T-helper 1 cell treated with Interleukin-12 subunit alpha and Interleukin-12 subunit beta and Interleukin-4 antibody, amounts not matched to agents 30 μg/mL and 1 μg/mL, for 36 hours (primary cell): ENCODE measurements around the gene RPN1.

Experiments
- H3K27ac Mint-ChIP-seq: one replicate; pipeline ENCODE4 v1.8.0; 2021; ENCODE audit warnings: mild to moderate bottlenecking, mixed read lengths
- H3K27me3 Mint-ChIP-seq: one replicate; pipeline ENCODE4 v1.8.0; 2021; ENCODE audit warnings: low read depth, mixed read lengths
- H3K36me3 Mint-ChIP-seq: one replicate; pipeline ENCODE4 v1.8.0; 2021; ENCODE audit warnings: low read depth, mixed read lengths
- H3K4me1 Mint-ChIP-seq: one replicate; pipeline ENCODE4 v1.8.0; 2021; ENCODE audit warnings: low read depth, mixed read lengths
- H3K4me3 Mint-ChIP-seq: one replicate; pipeline ENCODE4 v1.8.0; 2021; ENCODE audit warnings: mild to moderate bottlenecking, moderate library complexity, mixed read lengths
- H3K9me3 Mint-ChIP-seq: one replicate; pipeline ENCODE4 v1.8.0; 2021; ENCODE audit warnings: mixed read lengths

RPN1 gene

DNA sequence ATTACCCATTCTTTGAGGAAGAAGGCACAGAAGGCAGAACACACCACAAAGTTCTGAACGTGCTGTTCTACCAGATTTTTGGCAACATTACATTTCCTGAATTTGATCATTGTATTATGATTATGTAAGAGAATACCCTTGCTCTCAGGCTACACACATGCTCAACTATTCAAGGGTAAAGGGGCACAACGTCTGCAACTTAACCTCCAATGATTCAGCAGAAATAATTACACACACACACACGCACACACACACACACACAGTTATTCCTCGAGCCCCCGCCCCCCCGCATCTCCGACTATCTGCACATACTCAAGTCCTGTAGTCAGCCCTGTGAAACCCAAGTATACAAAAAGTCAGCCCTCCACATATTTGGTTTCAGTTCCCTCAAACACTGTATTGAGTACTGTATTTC, 26.8 kb downstream of the RPN1 start:
- Mint-ChIP-seq H3K4me3 (no peak overlapping the region), H3K36me3 (peaks cover 61% of the 10 kb centered on the region), H3K4me1 (peaks cover 21% of the 10 kb centered on the region), H3K27ac (no peak overlapping the region), H3K9me3 (no peaks in the 10 kb centered on the region), H3K27me3 (no peaks in the 10 kb centered on the region)

DNA sequence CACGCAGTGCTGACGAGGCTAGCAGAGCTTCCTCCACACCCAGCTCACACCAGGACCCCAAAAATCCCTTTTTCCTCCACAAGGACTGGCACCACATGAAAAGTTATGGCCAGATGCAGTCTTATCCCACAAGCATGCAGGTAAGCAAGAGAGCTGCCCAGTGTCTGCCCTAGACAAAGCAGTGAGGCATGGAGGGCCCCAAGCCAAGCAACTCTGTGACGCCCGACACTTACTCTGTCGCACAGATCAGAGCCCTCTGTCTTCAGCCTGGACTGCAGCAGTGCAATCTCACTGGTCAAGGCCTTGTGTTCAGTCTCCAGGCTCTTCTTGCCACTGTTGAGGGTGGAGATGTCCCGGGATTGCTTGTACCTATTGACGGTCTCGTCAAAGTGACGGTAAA, 28.7 kb downstream of the RPN1 start:
- no peaks in the 10 kb centered on the region for H3K27me3 Mint-ChIP-seq
- no peaks in the 10 kb centered on the region for H3K9me3 Mint-ChIP-seq
- H3K27ac Mint-ChIP-seq, result no peak overlapping the region
- peaks cover 64% of the 10 kb centered on the region for H3K36me3 Mint-ChIP-seq
- no peak overlapping the region for H3K4me3 Mint-ChIP-seq
- H3K4me1 Mint-ChIP-seq, result peaks cover 27% of the 10 kb centered on the region

DNA sequence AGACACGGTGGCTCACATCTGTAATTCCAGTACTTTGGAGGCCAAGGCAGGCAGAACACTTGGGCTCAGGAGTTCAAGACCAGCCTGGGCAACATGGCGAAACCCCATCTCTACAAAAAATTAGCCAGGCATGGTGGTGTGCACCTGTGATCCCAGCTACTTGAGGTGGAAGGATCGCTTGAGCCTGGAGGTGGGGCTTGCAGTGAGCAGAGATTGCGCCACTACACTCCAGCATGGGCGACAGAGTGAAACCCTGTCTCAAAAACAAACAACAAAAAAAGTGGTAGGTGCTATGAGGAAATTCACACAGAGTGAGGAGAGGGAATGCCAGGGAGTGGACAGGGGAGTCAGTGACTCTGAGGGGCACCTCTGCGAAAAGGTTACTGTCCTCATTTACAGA, 29.4 kb downstream of the RPN1 start:
- Mint-ChIP-seq H3K4me1 (peaks cover 27% of the 10 kb centered on the region), H3K36me3 (peaks cover 58% of the 10 kb centered on the region), H3K27me3 (no peaks in the 10 kb centered on the region), H3K9me3 (no peaks in the 10 kb centered on the region), H3K4me3 (no peak overlapping the region), H3K27ac (no peak overlapping the region)

DNA sequence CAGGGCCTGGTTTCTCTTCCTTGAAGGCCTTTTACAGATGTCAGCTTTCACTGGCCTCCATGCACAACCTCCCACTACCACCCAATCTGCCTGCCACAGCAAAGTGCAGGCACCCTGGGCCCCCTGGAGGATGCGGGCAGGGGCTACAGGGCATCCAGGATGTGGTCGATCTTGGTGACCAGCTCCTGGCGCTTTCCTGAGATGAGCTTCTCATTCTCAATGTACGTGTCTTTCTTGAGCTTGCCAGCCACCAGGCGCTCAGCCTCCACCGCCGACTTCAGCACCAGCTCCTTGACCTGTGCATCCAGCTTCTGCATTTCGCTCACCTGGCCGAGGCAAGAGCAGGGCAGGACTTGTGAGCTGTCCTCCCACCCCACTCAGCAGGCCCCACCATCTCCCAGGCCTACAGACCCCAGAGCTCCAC, 30.3 kb downstream of the RPN1 start:
- Mint-ChIP-seq H3K4me1 (peaks cover 27% of the 10 kb centered on the region), H3K9me3 (no peaks in the 10 kb centered on the region), H3K27ac (peak overlapping the region; percentile 73), H3K36me3 (peaks cover 50% of the 10 kb centered on the region), H3K27me3 (no peaks in the 10 kb centered on the region), H3K4me3 (no peak overlapping the region)

GRCh38 chr3:128619146-128619890, 31.3 kb downstream of the RPN1 start:
- Mint-ChIP-seq H3K27me3 (no peaks in the 10 kb centered on the region), H3K36me3 (peaks cover 41% of the 10 kb centered on the region), H3K27ac (peak overlapping the region; percentile 93), H3K4me3 (peak overlapping the region; percentile 94), H3K9me3 (no peaks in the 10 kb centered on the region), H3K4me1 (peaks cover 27% of the 10 kb centered on the region)

GRCh38 chr3:128618398-128618726, 32.3 kb downstream of the RPN1 start:
- Mint-ChIP-seq H3K36me3 (peaks cover 40% of the 10 kb centered on the region), H3K27me3 (no peaks in the 10 kb centered on the region), H3K4me1 (peaks cover 27% of the 10 kb centered on the region), H3K9me3 (no peaks in the 10 kb centered on the region), H3K27ac (peak overlapping the region; percentile 93), H3K4me3 (peak overlapping the region; percentile 94)

- Mint-ChIP-seq H3K27ac (peak overlapping the region; percentile 93), H3K36me3 (peaks cover 38% of the 10 kb centered on the region), H3K27me3 (no peaks in the 10 kb centered on the region), H3K4me3 (peak overlapping the region; percentile 94), H3K4me1 (peaks cover 27% of the 10 kb centered on the region), H3K9me3 (no peaks in the 10 kb centered on the region)
Observed at GRCh38 chr3:128617557-128618397, 32.8 kb downstream of the RPN1 start.

DNA sequence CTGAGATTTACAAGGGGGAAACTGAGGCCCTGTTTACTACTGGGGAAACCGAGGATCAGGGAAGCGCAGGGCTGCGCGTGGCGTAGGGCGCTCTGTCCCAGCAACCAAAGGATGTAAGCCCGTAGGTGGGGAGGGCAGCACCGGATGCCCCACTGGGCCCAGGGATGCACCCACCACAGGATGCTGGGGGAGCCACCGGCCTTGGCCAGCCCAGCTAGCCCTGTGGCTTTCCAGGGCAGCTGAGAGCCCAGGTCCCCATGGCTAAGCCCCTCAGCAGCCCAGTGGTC, 33.4 kb downstream of the RPN1 start:
- Mint-ChIP-seq H3K4me1 (peaks cover 27% of the 10 kb centered on the region), H3K4me3 (peak overlapping the region; percentile 94), H3K9me3 (no peaks in the 10 kb centered on the region), H3K36me3 (peaks cover 34% of the 10 kb centered on the region), H3K27ac (peak overlapping the region; percentile 93), H3K27me3 (no peaks in the 10 kb centered on the region)

- Mint-ChIP-seq H3K4me1 (peaks cover 27% of the 10 kb centered on the region), H3K4me3 (peak overlapping the region; percentile 94)
Observed at GRCh38 chr3:128616516-128617269, 33.9 kb downstream of the RPN1 start.

GRCh38 chr3:128614076-128614475, 36.5 kb downstream of the RPN1 start:
- Mint-ChIP-seq H3K36me3 (peaks cover 12% of the 10 kb centered on the region), H3K4me3 (no peak overlapping the region), H3K4me1 (peaks cover 10% of the 10 kb centered on the region), H3K27ac (no peak overlapping the region), H3K9me3 (no peaks in the 10 kb centered on the region), H3K27me3 (no peaks in the 10 kb centered on the region)

More at GRCh38 chr3:128616516-128617269, 33.9 kb downstream of the RPN1 start:
- no peaks in the 10 kb centered on the region for H3K9me3 Mint-ChIP-seq
- H3K27ac Mint-ChIP-seq, result peak overlapping the region; percentile 82
- no peaks in the 10 kb centered on the region for H3K27me3 Mint-ChIP-seq
- peaks cover 29% of the 10 kb centered on the region for H3K36me3 Mint-ChIP-seq

DNA sequence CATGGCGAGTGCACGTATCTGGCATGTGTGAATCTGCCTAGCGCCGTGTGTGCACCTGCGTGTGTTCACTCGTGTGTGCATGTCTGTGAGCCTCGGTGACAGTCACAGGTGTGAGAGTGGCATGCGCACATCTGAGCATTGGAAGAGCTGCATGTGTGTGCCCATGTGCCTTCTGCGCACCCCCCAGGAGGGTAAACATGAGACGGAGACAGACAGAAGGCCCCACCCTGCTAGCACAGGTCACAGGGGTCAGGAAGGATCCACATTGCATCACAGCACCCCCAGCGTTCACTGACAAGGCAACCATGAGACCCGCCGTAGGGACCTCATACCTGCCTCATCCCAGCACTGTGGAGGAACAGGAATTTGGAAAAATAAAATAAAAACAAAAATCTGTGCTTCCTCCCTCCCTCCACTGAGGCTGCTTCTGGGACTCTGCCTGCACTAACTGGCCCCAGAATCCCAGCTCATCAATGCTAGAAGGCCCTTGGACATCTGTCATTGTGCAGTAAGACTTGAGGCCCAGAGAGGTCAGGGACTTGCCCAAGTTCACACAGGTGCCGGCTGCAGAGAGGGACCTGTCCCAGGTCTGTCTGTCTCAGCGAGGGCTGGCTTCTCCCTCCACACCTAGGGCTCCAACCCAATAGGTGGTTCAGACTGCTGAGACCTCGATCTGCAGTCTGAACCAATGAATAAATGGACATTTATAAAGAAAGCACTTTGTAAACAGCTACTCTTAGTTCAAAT, 37.4 kb downstream of the RPN1 start:
- H3K27me3 Mint-ChIP-seq, result no peaks in the 10 kb centered on the region
- H3K36me3 Mint-ChIP-seq, result peaks cover 5% of the 10 kb centered on the region
- no peak overlapping the region for H3K4me3 Mint-ChIP-seq
- H3K27ac Mint-ChIP-seq, result no peak overlapping the region
- H3K4me1 Mint-ChIP-seq, result peaks cover 3% of the 10 kb centered on the region
- H3K9me3 Mint-ChIP-seq, result no peaks in the 10 kb centered on the region

DNA sequence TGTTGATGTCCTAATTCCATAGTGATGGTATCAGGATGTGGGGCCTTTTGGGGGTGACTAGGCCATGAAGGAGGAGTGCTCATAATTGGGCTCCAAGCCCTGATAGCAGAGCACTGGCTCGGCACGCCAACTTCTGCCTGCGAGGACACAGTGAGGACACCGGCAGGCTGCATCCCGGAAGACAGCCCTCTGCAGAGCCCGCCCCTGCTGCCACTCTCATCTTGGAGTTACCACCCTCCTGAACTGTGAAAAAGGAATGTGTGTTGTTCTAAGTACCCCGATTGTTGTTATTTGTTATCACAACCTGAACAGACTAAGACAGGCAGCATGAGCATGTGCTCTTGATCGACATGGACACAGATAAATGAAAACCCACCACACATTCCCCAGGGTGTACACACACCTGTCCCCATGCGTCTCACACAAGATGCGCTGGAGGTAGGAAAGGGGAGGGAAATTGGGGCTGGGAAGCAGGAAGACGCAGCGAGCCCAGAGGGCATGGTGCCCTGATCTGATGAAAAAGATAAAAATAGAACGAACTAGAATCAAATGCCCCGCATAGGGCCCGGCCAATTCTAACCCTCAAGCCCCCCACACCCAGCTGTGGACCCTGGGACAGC, 40.1 kb downstream of the RPN1 start:
- no peaks in the 10 kb centered on the region for H3K36me3 Mint-ChIP-seq
- H3K4me3 Mint-ChIP-seq, result no peak overlapping the region
- H3K27me3 Mint-ChIP-seq, result peaks cover 16% of the 10 kb centered on the region
- peaks cover 1% of the 10 kb centered on the region for H3K4me1 Mint-ChIP-seq
- H3K27ac Mint-ChIP-seq, result no peak overlapping the region
- H3K9me3 Mint-ChIP-seq, result no peaks in the 10 kb centered on the region

GRCh38 chr3:128609294-128609693, 41.3 kb downstream of the RPN1 start:
- H3K4me3 Mint-ChIP-seq, result no peak overlapping the region
- no peaks in the 10 kb centered on the region for H3K36me3 Mint-ChIP-seq
- peaks cover 1% of the 10 kb centered on the region for H3K4me1 Mint-ChIP-seq
- no peak overlapping the region for H3K27ac Mint-ChIP-seq
- H3K27me3 Mint-ChIP-seq, result peaks cover 18% of the 10 kb centered on the region
- H3K9me3 Mint-ChIP-seq, result no peaks in the 10 kb centered on the region

DNA sequence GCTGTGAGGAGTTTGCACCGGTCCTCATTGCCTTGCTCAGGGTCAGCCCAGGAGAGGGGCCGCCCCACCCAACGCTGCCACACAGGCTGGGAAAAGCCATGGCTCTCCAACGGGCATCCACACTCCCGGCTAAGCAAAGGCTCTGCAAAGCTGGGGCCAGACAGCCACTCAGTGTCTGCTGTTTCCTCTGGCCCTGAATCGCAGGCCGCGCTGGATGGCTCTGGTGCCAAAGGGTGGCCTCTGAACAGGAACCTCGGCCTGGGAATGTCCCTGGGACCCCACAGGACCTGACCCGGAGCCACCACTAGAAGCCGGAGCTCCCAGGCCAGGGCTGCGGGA, 42.9 kb downstream of the RPN1 start:
- no peaks in the 10 kb centered on the region for H3K9me3 Mint-ChIP-seq
- peaks cover 18% of the 10 kb centered on the region for H3K27me3 Mint-ChIP-seq
- no peak overlapping the region for H3K4me3 Mint-ChIP-seq
- peaks cover 1% of the 10 kb centered on the region for H3K4me1 Mint-ChIP-seq
- no peak overlapping the region for H3K27ac Mint-ChIP-seq
- H3K36me3 Mint-ChIP-seq, result no peaks in the 10 kb centered on the region
